Adipose tissue (tissue), 3 donors: ENCODE results near the gene CDK15. TPM values are rescaled to one million over a fixed set of nuclear protein-coding genes. Genes with fewer than 3 reads are reported as not detected.

ENCODE experiments used
- H3K27ac ChIP-seq: one replicate; pipeline ENCODE4 v1.5.1; 2013; ENCODE audit warnings: low read depth, low read length
- WGBS, 3 donors: extraction: QIAGEN DNeasy Blood & Tissue Kit; methylation state at CpG; one replicate each; pipeline ENCODE4 v1.1.7; 2013; 5-methylcytosine and 5-hydroxymethylcytosine counted together
- polyA plus RNA-seq, 3 donors: library from polyadenylated mRNA; stranded (reverse); fragments of 200-250 nt; gene quantifications; one replicate each; pipeline ENCODE4 v1.2.3, GENCODE V29; 2013
- donor health status: healthy with polysubstance abuse.
- donor health status: Bipolar disorder and iron deficiency.
- donor health status: healthy.

CDK15 gene
- polyA plus RNA-seq, 3 donors, result 0.30 to 4.9 (median 0.58) TPM

DNA sequence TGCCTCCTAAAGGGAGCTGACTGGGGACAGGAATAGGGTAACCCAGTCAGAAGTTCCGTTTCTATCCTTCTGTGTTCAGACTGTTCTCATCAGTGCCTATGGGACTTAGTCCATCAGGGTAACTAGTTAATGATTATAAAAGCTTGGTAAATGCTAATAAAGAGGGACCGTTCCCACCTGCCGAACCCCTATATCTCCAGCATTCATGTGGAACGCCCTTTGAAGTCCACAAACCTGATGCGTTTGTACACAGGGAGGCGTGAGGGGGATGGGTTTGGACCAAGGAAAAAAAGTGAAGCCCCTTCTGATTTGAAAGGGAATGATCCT, 112.9 kb downstream of the CDK15 start:
- 48 to 94% (median 90%) methylated on average over 6 of the region's 6 CpGs for WGBS, 3 donors
- no peak overlapping the region for H3K27ac ChIP-seq

DNA sequence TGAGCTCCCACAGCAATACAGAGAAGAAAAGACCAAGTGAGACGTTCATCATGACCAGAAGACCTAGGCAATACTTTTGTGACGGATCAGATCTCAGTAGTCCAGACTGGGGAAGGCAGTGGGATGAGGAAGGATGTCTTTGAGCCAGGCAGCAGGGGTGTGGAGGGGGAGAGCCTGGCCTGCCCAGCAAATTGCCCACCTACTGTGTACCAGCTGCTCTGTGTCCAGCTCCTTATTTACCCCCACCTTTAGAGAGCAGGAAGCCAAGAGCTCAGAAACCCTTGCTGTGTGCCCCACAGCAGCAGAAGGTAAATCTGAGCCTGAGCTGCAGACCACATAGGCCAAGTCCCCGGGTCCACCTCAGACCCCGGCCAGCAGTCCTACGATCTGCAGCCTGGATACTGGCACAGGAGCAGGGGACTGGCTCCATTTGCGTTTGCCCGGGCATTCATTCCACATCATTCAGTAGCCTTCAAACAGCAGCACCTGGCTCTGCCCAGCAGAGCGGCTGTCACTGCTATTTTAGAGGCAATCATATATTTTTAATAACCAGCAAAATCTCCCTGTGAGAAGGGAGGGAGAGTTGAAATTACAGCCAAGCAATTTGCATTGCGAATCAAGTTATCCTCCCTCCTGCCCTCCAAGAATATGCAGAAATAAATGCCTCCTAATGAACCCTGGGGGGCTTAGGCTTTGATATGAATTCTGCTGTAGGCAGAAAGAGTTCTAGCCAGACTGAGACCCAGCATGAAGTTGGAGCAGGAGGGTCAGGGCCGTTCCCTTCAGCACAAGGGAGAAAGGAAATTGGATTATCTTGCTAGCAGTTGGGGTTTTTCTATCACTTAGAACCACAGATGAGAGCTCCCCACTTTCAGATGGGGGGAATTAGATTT, 117.3 kb downstream of the CDK15 start:
- H3K27ac ChIP-seq, result no peak overlapping the region
- 76 to 86% (median 82%) methylated on average over 10 of the region's 10 CpGs for WGBS, 3 donors

DNA sequence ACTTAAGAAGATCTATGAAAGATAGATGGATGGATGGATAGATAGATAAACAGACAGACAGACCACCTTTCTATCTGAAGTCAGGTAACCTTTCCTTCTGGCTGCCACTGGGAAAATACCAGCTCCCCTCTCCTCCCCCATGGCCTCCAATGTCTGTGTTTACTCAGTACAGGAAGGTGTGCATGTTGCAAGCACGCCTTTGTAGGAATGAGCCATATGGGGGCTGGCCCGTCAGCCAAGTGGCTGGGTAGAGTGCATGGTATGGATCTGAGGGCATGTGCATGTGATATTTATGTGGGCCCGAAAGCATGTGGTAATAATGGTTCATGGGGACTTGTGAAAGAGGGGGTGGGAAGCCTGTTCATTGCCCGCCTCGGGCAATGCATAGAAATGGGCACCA, 118.1 kb downstream of the CDK15 start:
- H3K27ac ChIP-seq, result no peak overlapping the region

DNA sequence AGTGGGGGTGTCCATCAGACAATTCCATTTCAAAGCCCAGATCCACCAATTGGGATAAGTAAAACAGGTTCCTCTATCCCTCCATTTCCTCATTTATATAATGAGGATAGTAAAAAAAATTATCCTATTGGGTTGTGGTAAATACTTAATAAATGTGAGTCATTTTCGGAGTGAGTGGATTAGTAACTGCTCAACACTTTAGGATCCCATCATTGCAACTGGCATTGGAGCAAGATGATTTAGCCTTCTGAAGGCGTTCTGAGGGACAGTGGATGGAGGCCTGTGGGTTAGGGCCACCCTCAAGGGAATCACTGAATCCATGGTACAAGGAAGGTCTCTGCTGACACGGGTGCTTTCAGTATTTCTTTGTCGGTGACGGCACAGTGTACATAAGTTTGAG, 118.7 kb downstream of the CDK15 start:
- 87 to 90% (median 90%) methylated on average over 5 of the region's 5 CpGs for WGBS, 3 donors
- H3K27ac ChIP-seq, result no peak overlapping the region

More for the DNA sequence above, 118.1 kb downstream of the CDK15 start:
- WGBS, 3 donors, result 91 to 96% (median 92%) methylated on average over 5 of the region's 5 CpGs

DNA sequence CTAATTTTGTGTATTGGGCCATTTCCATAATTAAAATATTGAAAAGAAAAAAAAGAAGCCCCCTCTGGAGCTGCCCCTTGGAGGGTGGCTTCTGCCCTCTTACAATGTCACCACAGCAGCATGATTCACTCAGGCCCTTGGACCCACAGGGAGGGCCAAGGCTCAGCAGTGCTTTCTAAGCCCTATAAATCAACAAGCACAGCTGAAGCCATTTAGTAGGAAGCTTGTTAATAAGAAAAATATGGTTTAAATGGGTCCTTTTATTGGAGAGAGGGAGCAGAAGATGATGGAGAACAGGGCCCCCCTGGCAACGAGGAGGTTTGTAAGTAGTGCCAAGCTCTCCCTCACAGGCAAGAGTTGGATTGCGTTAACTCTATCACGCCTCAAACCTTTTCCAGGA, 119.7 kb downstream of the CDK15 start:
- 66 to 84% (median 81%) methylated on average over 3 of the region's 3 CpGs for WGBS, 3 donors
- H3K27ac ChIP-seq, result no peak overlapping the region

DNA sequence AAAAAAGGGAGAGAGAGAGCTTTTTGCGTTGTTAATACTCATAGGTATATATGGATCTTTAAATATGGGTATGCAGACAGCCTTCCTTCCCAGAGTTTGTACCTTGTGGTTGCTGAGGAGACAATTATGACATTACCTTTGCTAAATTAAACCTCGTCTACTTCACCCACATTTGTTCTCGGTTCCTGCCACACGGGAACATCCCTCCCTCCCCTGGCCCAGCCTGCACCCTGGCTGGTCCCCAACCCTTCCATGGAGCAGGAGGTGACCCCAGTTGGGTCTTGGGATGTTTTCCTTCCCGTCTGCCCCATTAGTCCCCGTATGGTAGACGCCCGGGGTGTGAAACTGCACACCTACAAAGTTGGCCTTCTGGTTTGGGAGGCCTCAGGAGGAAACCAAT, 122.0 kb downstream of the CDK15 start:
- 86 to 93% (median 90%) methylated on average over 8 of the region's 8 CpGs for WGBS, 3 donors
- no peak overlapping the region for H3K27ac ChIP-seq

DNA sequence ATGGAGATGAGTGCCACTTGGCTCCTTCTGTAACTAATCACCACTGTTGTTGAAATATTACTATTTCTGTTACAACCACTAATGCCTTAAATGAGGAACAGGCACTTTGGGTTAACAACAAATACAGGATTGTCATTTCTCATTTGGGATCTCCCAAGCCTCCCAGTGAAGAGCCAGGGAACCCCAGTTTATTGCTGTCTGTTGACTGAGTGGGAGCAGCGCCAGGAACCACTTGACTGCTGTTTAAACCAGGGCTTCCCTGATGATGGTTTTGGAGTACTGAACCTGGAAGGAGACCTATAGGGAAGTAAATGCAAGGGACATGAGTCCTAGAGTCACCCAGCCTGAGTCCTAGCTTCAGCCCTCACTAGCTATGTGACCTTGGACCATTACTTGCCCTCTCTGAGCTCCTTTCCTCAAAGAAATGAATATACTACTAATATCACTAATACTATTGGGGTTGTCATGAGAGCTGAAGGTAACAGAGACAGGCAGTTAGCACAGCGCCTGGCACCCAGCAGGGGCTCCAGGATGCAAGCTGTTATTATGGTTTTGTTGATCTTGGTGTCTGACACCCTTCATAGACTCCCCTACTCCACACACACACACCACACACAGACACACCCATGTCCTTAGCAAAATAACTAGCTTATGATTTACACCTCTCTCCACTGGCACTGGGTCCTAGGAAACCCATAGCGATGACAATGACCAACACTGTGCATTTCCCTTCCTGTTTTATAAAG, 123.1 kb downstream of the CDK15 start:
- WGBS, 3 donors, result 90 to 98% (median 93%) methylated on average over 3 of the region's 3 CpGs
- H3K27ac ChIP-seq, result no peak overlapping the region

DNA sequence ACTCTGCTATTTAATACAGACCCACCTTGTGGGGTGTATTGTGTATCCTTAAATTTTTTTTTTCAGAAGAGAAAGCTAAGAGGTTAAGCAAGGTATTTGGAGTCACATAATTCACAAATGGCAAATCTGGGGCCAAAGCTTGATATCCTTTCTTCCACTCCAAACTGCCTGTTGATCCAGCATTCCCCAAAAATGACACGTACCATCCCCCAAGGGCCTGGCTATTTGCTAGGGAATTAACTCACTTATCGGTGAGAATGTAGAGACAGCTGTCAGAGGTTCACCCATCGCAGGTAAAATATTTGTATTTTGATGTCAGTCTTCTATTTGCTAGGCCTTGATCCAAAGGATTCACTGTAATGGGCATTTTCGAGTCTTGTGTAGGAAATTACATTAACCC, 123.7 kb downstream of the CDK15 start:
- WGBS, 3 donors, result 88 to 92% (median 90%) methylated on average over 4 of the region's 4 CpGs

DNA sequence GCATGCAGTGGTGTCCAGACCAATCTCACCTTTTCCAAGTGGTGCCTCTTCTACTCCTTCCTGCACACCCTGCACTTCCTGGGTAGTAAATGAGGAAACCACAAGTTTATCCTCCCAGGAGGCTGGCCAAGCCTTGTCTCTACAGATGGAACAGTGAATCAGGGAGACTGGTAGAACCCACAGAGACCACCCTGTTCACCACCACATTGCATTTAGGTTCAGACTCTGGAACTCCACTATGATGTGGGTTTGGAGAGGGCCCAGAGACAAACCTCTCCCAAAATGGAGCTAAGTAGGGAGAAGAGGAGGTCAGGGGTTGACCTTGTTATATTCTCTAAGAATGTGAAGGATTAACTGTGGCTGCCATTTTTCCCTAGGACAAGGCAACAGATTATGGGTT, 124.5 kb downstream of the CDK15 start:
- H3K27ac ChIP-seq, result no peak overlapping the region

More for the DNA sequence above, 123.7 kb downstream of the CDK15 start:
- H3K27ac ChIP-seq, result no peak overlapping the region

DNA sequence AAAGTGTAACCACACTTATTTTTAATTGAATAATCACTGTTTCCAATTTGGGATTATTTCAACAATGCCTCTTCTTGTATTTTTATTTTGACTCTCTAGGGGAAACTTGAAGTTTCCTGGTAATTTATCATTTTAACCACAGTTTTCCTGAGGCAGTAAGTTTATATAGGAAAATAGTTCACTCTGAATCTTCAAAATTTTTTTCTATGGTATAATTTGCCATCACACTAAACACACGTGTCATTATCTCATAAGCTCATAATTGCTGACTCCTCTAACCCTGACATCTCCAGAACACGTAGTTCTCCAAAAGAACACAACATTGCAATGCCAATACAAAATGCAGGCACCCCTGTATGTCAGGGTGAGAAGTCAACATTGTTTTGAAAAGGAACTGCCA, 125.1 kb downstream of the CDK15 start:
- no peak overlapping the region for H3K27ac ChIP-seq
- 38 to 56% (median 44%) methylated on average over 2 of the region's 2 CpGs for WGBS, 3 donors

DNA sequence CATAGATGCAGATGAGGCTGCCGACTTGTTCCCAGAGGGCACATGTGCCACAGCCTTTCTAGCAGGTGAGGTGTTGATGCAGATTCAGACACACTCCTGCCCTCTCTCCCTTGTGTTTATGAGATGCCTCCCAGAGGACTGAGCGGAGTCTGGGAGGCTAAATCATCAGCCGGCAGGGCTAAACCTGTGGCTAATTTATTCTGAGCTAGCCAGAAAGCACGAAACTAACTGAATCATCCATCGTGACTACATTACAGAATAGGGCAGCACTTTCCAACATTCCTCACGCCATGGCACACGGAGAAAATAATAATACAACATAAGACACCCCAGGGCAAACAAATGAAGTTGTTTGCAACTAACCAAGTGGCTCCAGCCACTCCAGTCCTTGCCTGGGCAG, 125.6 kb downstream of the CDK15 start:
- no peak overlapping the region for H3K27ac ChIP-seq
- 57 to 61% (median 59%) methylated on average over 7 of the region's 7 CpGs for WGBS, 3 donors

DNA sequence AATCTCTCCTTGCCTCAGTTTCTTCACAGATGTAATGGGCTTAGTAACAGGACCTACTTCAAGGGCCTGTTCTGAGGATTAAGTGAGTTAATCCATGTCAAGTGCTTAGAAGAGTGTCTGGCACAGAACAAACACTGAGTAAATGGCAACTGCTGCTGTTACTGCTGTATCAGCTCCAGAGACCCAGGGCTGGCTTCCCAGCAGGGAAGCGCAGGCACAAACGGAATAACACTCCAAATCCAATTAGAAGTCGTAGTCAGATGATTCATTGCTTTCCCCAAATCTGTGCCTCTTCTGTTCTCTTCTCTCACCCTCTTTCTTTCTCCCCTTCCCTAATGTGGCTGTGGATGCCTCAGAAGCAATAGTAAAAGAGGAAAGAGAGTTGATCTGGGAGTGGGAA, 126.2 kb downstream of the CDK15 start:
- H3K27ac ChIP-seq, result no peak overlapping the region
- 69 to 79% (median 78%) methylated on average over 3 of the region's 3 CpGs for WGBS, 3 donors

DNA sequence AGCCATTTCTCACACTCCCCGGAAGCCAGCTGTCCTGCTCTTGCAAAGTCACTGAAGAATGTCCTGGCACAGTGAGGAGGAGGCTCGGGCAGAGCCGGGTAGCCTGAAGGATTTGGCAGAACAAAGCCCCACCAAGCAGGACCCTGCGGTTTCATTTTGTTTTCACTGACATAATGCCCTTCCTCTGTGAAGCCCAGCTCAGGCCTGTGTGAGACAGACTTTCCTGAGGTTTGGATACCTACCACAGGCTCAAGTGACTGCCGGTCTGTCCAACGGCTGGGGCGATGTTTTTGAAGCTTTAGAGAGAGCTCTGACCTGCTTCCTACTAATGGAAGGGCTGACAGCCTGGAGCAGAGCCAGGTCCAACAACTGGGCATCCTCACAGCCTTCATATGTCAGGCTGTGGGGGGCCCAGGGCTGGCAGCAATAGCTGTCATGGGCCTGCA, 127.5 kb downstream of the CDK15 start:
- WGBS, 3 donors, result 35 to 67% (median 58%) methylated on average over 7 of the region's 7 CpGs
- H3K27ac ChIP-seq, result no peak overlapping the region

DNA sequence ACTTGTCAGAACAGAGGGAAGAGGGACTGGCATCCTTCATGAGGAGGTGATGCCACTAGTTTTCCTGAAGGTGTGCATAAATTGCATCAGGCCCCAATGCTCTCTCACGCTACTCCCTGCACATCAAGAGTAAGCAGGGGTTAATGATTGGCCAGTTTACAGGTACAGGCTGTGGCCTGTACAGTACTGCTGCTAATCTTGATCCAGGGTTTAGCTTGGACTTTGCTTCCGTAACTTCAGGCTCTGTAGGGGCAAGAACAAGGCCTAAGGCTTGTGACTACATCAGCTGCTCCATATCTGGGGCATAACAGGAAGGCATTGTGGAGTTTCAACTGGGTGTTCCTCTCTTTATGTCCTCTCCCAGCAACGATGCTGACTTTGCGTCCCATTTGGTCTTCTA, 130.5 kb downstream of the CDK15 start:
- WGBS, 3 donors, result 80 to 94% (median 92%) methylated on average over 4 of the region's 4 CpGs

DNA sequence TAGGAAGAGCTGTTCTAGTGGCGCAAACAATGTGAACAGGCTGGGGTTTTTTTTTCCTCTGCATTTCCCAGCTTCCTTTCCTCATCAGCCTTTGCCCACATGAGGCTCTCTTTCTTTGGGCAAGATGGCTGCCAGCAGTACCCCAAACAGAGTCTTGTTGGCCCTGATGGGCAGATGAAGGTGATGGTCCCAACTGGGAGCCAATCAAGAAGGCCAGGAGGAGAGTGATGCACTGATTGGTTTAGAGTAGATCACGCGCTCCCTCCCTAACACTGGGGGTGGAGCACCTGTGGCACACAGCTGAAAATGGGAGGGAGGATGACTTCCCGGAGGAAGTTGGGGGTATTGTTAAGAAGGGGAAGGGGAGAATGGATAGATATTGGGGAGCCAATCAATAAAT, 131.0 kb downstream of the CDK15 start:
- no peak overlapping the region for H3K27ac ChIP-seq
- 94 to 96% (median 94%) methylated on average over 4 of the region's 4 CpGs for WGBS, 3 donors

More for the DNA sequence above, 130.5 kb downstream of the CDK15 start:
- H3K27ac ChIP-seq, result no peak overlapping the region

DNA sequence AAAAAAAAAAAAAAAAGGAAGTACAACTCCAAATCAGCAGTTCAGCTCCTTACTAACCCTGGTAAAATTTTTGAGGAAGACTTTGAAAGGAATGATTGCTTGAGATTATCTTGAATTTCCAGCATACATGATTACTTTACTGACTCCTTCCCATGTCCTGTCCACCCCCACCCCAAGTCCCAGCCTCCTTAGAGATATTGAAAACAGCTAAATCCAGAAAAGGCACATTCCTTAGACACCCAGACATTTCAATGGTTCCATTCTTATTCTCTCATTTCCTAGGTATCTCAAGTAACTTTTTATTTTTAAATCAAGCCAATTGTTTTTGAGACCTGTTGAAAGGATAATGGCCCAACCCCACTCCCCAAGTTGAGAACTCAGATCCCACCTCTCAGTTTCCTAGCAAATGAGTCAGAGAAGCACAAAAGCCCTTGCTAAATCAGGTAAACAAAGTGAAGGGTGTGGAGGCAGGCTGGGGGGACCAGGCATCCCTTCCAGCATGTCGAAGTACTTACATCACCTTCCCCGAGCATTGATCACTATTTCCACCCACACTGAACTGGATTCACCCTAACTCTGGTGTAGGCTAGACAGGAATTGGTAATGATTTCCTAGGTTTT, 131.9 kb downstream of the CDK15 start:
- no peak overlapping the region for H3K27ac ChIP-seq
- 85 to 87% (median 85%) methylated on average over 2 of the region's 2 CpGs for WGBS, 3 donors

DNA sequence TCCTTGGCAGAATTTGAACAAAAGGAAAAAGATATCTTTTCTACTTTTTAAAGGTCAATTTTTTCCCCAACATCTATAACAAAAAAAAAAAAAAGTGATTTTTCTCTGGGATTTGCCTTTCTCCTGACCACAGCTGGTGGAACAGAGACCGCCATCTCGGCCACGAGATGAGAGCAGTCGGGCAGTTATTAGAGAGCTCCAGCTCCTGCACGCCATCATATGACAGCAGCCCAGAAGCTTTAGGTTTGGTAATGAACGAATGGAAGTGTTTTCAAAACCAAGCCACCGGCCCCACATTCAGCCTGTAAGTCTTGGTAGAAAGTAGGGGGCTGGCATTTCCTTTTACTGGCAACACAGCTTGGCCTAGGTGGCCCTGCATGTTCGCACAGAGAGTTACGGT, 132.4 kb downstream of the CDK15 start:
- 90 to 95% (median 91%) methylated on average over 9 of the region's 9 CpGs for WGBS, 3 donors

DNA sequence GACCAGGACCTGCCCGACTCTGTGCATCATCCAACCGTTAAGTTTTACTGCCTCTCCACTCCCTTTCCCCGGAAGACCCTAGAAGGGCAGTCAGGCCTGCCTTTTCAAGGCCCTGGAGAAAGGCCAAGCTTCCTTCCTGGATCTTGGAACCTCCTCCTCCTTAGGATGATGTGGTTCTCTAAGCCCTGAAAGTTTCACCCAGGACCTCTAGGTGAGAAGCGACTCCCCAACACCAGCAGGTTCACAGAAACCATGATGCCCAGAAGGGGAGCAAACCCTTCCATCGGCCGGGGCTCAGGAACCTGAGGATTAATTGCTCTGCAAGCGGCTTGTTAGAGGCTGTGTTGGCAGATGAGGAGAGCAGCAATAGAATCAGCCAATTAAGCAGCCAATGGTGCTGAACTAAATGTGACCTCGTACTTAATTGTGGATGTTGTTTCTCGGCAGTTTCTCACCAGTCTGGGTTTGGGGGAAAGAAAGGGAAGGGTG, 133.2 kb downstream of the CDK15 start:
- H3K27ac ChIP-seq, result no peak overlapping the region
- WGBS, 3 donors, result 61 to 72% (median 64%) methylated on average over 9 of the region's 9 CpGs

More for the DNA sequence above, 132.4 kb downstream of the CDK15 start:
- H3K27ac ChIP-seq, result no peak overlapping the region

DNA sequence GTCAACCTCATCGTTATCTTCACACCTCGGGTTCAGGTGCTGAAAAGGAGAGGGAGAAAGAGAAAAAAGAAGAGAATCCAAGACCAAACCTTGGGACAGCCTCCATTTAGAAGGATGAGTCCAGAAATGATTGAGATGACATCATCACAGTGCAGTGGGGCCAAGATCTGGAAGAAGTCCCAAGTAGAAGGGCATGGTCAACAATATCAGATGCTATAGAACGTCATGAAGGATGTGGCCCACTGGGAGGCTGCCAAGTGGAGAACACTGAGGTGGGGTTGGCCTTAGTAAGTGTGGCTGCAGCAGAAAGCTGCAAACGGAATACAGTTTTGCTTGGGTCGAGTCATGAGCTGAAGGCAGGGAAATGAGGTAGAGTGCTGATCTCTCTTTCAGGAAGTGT, 136.2 kb downstream of the CDK15 start:
- WGBS, 3 donors, result 68 to 78% (median 69%) methylated on average over 5 of the region's 5 CpGs
- no peak overlapping the region for H3K27ac ChIP-seq
